Epithelial cell of esophagus (primary cell): ENCODE measurements around the gene SLC2A4RG.

Source experiments
- DNase-seq: peaks from one replicate; pipeline ENCODE4 v3.0.0; 2010; ENCODE audit warnings: low read depth
- H3K4me3 ChIP-seq: 2 replicates; pipeline ENCODE4 v1.5.1; 2011; ENCODE audit warnings: mild to moderate bottlenecking, low read length, control low read depth
- CTCF ChIP-seq: IDR thresholded peaks from 2 replicates; pipeline ENCODE4 v1.5.1; 2011; ENCODE audit warnings: low read depth, mild to moderate bottlenecking, low read length, control low read depth, inconsistent platforms; ENCODE audit not compliant: insufficient read depth; ENCODE audit errors: missing control alignments

Gene SLC2A4RG

GRCh38 chr20:63693083-63693732, 46.4 kb upstream of the SLC2A4RG start:
- H3K4me3 ChIP-seq = no peak overlapping the region
- no peak for DNase-seq
- TF ChIP-seq CTCF = no peak

DNA sequence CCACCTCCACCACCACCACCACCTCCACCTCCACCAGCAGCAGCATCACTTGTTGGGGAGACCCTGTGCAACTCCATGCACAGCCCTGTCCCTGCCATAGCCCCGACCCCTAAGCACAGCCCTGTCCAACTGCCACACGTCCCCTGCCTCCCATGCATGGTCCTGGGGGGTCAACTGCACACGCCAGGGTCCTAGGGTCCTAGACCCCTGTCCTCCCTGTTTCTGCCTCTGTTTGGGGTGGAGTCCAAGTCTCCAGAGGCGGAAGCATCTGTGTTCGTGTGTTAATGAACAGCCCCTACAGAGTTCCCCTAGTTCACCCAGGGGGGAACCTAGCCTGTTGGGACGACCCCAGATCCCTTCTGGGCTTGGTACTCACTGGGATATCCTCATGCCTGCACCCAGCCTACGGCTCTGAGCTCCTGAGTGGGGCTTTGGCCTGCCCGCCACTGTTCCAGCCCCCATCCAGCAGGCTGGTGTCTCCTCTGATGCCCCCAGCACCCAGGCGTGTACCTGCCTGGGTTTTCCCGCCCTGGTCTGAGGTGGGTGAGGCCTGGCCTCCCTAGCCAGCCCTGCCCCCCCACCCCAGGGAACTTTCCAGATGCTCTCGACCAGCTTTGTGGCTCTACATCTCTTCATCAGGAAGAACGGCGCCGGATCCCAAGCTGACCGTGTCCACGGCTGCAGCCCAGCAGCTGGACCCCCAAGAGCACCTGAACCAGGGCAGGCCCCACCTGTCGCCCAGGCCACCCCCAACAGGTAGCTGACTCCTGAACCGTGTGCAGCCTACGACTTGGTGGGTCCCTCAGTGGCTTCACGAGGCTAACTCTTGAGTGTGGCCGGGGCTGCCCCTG, 45.6 kb upstream of the SLC2A4RG start:
- no peak for TF ChIP-seq CTCF
- H3K4me3 ChIP-seq = no peak overlapping the region
- DNase-seq = no peak

DNA sequence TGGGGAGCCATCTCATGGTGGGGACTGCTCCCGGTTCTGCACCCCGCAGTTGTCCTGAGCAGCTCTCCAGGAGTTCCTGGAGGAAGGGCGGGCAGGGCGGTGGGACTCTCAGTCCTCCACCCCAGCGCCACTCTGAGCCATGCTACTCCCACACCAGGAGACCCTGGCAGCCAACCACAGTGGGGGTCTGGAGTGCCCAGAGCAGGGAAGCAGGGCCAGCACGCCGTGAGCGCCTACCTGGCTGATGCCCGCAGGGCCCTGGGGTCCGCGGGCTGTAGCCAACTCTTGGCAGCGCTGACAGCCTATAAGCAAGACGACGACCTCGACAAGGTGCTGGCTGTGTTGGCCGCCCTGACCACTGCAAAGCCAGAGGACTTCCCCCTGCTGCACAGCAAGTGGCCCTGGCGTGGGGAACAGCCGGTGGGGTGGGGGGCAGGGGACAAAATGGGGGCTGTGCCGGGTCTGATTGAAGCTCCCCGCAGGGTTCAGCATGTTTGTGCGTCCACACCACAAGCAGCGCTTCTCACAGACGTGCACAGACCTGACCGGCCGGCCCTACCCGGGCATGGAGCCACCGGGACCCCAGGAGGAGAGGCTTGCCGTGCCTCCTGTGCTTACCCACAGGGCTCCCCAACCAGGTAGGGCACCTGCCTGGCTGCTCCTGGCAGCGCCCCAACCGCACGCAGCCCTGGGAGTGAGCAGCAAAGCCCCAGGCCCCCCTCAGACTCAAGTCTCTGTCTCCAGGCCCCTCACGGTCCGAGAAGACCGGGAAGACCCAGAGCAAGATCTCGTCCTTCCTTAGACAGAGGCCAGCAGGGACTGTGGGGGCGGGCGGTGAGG, 44.8 kb upstream of the SLC2A4RG start:
- TF ChIP-seq CTCF = no peak
- peak; percentile 39 for DNase-seq
- H3K4me3 ChIP-seq = no peak overlapping the region

DNA sequence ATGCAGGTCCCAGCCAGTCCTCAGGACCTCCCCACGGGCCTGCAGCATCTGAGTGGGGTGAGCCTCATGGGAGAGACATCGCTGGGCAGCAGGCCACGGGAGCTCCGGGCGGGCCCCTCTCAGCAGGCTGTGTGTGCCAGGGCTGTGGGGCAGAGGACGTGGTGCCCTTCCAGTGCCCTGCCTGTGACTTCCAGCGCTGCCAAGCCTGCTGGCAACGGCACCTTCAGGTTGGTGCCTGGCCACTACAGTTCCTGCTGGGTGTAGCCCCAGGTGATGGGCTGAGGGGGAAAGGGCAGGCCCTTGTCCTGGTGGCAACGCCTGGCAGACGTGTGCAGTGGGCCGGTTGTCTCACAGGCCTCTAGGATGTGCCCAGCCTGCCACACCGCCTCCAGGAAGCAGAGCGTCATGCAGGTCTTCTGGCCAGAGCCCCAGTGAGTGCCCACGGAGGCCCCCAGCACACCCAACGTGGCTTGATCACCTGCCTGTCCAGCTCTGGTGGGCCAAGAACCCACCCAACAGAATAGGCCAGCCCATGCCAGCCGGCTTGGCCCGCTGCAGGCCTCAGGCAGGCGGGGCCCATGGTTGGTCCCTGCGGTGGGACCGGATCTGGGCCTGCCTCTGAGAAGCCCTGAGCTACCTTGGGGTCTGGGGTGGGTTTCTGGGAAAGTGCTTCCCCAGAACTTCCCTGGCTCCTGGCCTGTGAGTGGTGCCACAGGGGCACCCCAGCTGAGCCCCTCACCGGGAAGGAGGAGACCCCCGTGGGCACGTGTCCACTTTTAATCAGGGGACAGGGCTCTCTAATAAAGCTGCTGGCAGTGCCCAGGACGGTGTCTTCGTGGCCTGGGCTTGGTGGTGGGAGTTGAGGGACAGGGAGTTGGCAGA, 43.9 kb upstream of the SLC2A4RG start:
- no peak for DNase-seq
- TF ChIP-seq CTCF = no peak
- no peak overlapping the region for H3K4me3 ChIP-seq

GRCh38 chr20:63696306-63696627, 43.3 kb upstream of the SLC2A4RG start:
- no peak overlapping the region for H3K4me3 ChIP-seq
- TF ChIP-seq CTCF = no peak
- DNase-seq = peak; percentile 75

- TF ChIP-seq CTCF = no peak
- H3K4me3 ChIP-seq = peak within 1 kb of the TSS; percentile 22
- DNase-seq = peak; percentile 28
Observed at GRCh38 chr20:63696628-63697356, 42.8 kb upstream of the SLC2A4RG start, which contains the start of gene TNFRSF6B. Gene TNFRSF6B (plus strand): TSS chr20:63696652. CDS start chr20:63696768, 116 bp downstream.
